NCI-H2029 (cell line): ENCODE data around the gene CEL.
"Not testable (repeated sequence)": the region's sequence is repeated elsewhere in the genome, so short reads cannot be mapped to it uniquely, and the experiment has no call there.

Experiments used
- DNase-seq: peaks from one replicate; lab custom pipeline; 2025; lab: John Stamatoyannopoulos, UW

CEL gene

GRCh38 chr9:133086212-133086860, 24.6 kb downstream of the CEL start:
- DNase-seq, result not testable (repeated sequence)

- no peak for DNase-seq
These were observed 25.1 kb downstream of the CEL start for GRCh38 chr9:133086894-133087293.

GRCh38 chr9:133087429-133088145, 25.8 kb downstream of the CEL start:
- DNase-seq, result no peak

- DNase-seq, result no peak
These were observed 26.5 kb downstream of the CEL start for GRCh38 chr9:133088146-133088750.

GRCh38 chr9:133088756-133089155, 27.0 kb downstream of the CEL start:
- DNase-seq, result no peak

GRCh38 chr9:133089271-133089671, 27.5 kb downstream of the CEL start:
- DNase-seq, result peak; percentile 14

GRCh38 chr9:133090187-133090586, 28.4 kb downstream of the CEL start:
- no peak for DNase-seq

GRCh38 chr9:133090752-133091385, 29.1 kb downstream of the CEL start:
- DNase-seq, result no peak

GRCh38 chr9:133094351-133094750, 32.6 kb downstream of the CEL start:
- not testable (repeated sequence) for DNase-seq

- DNase-seq, result no peak
These were observed 33.1 kb downstream of the CEL start for GRCh38 chr9:133094842-133095393.

- DNase-seq, result no peak
These were observed 36.4 kb downstream of the CEL start for GRCh38 chr9:133098104-133098754.

- DNase-seq, result no peak
These were observed 37.1 kb downstream of the CEL start for GRCh38 chr9:133098871-133099270.

- DNase-seq, result no peak
These were observed 38.1 kb downstream of the CEL start for GRCh38 chr9:133099726-133100505.

- DNase-seq, result no peak
These were observed 39.0 kb downstream of the CEL start for GRCh38 chr9:133100506-133101355.

- no peak for DNase-seq
These were observed 39.8 kb downstream of the CEL start for GRCh38 chr9:133101356-133102189.

- DNase-seq, result no peak
These were observed 40.6 kb downstream of the CEL start for GRCh38 chr9:133102190-133103021.

- no peak for DNase-seq
These were observed 41.6 kb downstream of the CEL start for GRCh38 chr9:133103183-133103986.
